HepG2 (cell line): ENCODE results near the gene POLH. TPM values are rescaled to one million over a fixed set of nuclear protein-coding genes. Genes with fewer than 3 reads are reported as not detected.

Source experiments
- ATAC-seq: fragments of 200-7000 bp; cut with Tn5 transposase; 3 replicates; pipeline ENCODE4 v1.9.1; 2020; ENCODE audit warnings: mild to moderate bottlenecking, moderate library complexity
- BruUV-seq: library from RNA; stranded (reverse); fragments of 400-500 nt; replicated peaks from 2 replicates; lab custom pipeline; 2021; lab: Mats Ljungman, UMichigan
- CTCF ChIA-PET: fragments of 300-600 bp; formaldehyde crosslinking; extraction: SDS; loops from one replicate; lab custom pipeline; 2021; ENCODE audit warnings: low total read pairs, inconsistent platforms, low intra/inter-chr PET ratio; lab: Yijun Ruan, JAX
- POLR2A ChIA-PET: fragments of 350-600 bp; sonication (Branson Sonifier 250); formaldehyde crosslinking; loops from one replicate; lab custom pipeline; 2020; ENCODE audit warnings: antibody characterized with exemption, inconsistent platforms; lab: Yijun Ruan, JAX
- DNase-seq: peaks from one replicate; pipeline ENCODE4 v3.0.0-alpha.2; 2015; ENCODE audit warnings: low spot score
- FAIRE-seq: peaks from 3 replicates; lab custom pipeline; 2011; peaks lifted over from hg19 to GRCh38; lab: Jason Lieb, UNC
- H2AFZ ChIP-seq: one replicate; pipeline ENCODE4 v1.6.1; 2011; ENCODE audit warnings: low read length, inconsistent platforms
- H3K27ac ChIP-seq: fragments of 300-600 bp; 3 replicates; pipeline ENCODE4 v1.8.0; 2011; ENCODE audit warnings: mixed run types, mild to moderate bottlenecking, mixed read lengths, low read length, inconsistent platforms; ENCODE audit not compliant: insufficient read depth; ENCODE audit errors: extremely low read length
- H3K27me3 ChIP-seq, 2 experiments: fragments of 200-600 bp in 1 of 2; 2 replicates in 1 of 2; 3 replicates in 1 of 2; pipeline versions ENCODE4 v1.6.0 to v1.8.0; 2011; ENCODE audit warnings: low read length in 2 of 2, mild to moderate bottlenecking in 2 of 2, moderate library complexity in 2 of 2, inconsistent platforms in 1 of 2; ENCODE audit not compliant: insufficient read depth in 2 of 2, control insufficient read depth in 1 of 2
- H3K36me3 ChIP-seq, 2 experiments: fragments of 200-600 bp in 1 of 2; replicated peaks in 1 of 2; 2 replicates in 1 of 2; 3 replicates in 1 of 2; pipeline versions ENCODE4 v1.5.1 to v1.8.0; 2011; ENCODE audit warnings: low read length in 2 of 2, inconsistent platforms in 1 of 2; ENCODE audit not compliant: insufficient read depth in 2 of 2, control insufficient read depth in 1 of 2
- H3K4me1 ChIP-seq: 2 replicates; pipeline ENCODE4 v1.5.1; 2012; ENCODE audit warnings: low read length, inconsistent platforms; ENCODE audit not compliant: insufficient read depth
- H3K4me2 ChIP-seq: 2 replicates; pipeline ENCODE4 v1.6.0; 2011; ENCODE audit warnings: low read depth, low read length, inconsistent platforms
- H3K4me3 ChIP-seq, 3 experiments: fragments of 200-600 bp in 1 of 3; sonication (generic), shearing (Covaris generic) in 1 of 3; replicated peaks in 1 of 3; 2 replicates each; pipeline ENCODE4 v1.5.1; 2011 to 2016; ENCODE audit warnings: low read length in 3 of 3, inconsistent platforms in 2 of 3, low read depth in 2 of 3, mild to moderate bottlenecking in 2 of 3, control low read depth in 1 of 3, mixed read lengths in 1 of 3; ENCODE audit not compliant: insufficient read depth in 1 of 3
- H3K79me2 ChIP-seq: one replicate; pipeline ENCODE4 v1.6.1; 2011; ENCODE audit warnings: low read length, inconsistent platforms; ENCODE audit not compliant: insufficient read depth
- H3K9ac ChIP-seq: 2 replicates; pipeline ENCODE4 v1.6.0; 2011; ENCODE audit warnings: mild to moderate bottlenecking, low read depth, low read length, inconsistent platforms; ENCODE audit not compliant: insufficient read depth
- H3K9me3 ChIP-seq: 2 replicates; pipeline ENCODE4 v1.5.1; 2012; ENCODE audit warnings: mild to moderate bottlenecking, low read length
- H4K20me1 ChIP-seq: 2 replicates; pipeline ENCODE4 v1.6.0; 2011; ENCODE audit warnings: inconsistent platforms, mild to moderate bottlenecking, low read length, moderate library complexity; ENCODE audit not compliant: insufficient read depth
- AGO2 ChIP-seq: fragments of 200-400 bp; formaldehyde crosslinking; optimal IDR thresholded peaks from 2 replicates; pipeline ENCODE3; 2017; ENCODE audit warnings: mild to moderate bottlenecking, low read depth, low read length, moderate library complexity
- ELF1 ChIP-seq: sonication (generic); formaldehyde crosslinking; IDR thresholded peaks from 2 replicates; pipeline ENCODE4 v1.4.0; 2020; ENCODE audit warnings: missing genetic modification reagents
- HOXD1 ChIP-seq: sonication (generic); formaldehyde crosslinking; IDR thresholded peaks from 2 replicates; pipeline ENCODE4 v1.5.0; 2020; ENCODE audit warnings: missing genetic modification reagents
- KLF12 ChIP-seq: sonication (generic); formaldehyde crosslinking; IDR thresholded peaks from 2 replicates; pipeline ENCODE4 v1.4.0; 2020; ENCODE audit warnings: missing genetic modification reagents, borderline replicate concordance
- MAFG ChIP-seq: sonication (generic); formaldehyde crosslinking; IDR thresholded peaks from 2 replicates; pipeline ENCODE4 v1.5.1; 2020; ENCODE audit warnings: mild to moderate bottlenecking, missing genetic modification reagents
- NCOA5 ChIP-seq: sonication (generic); formaldehyde crosslinking; IDR thresholded peaks from 2 replicates; pipeline ENCODE4 v1.4.0; 2020; ENCODE audit warnings: missing genetic modification reagents
- TCF7L2 ChIP-seq: IDR thresholded peaks from 2 replicates; pipeline ENCODE4 v1.6.1; 2011; ENCODE audit warnings: mild to moderate bottlenecking, low read depth, low read length, moderate library complexity
- ZBTB38 ChIP-seq: sonication (generic); formaldehyde crosslinking; IDR thresholded peaks from 2 replicates; pipeline ENCODE4 v1.5.1; 2020; ENCODE audit warnings: mild to moderate bottlenecking, missing genetic modification reagents
- ZNF17 ChIP-seq: sonication (generic); formaldehyde crosslinking; IDR thresholded peaks from 2 replicates; pipeline ENCODE4 v1.5.0; 2020; ENCODE audit warnings: mild to moderate bottlenecking, missing genetic modification reagents
- ZNF530 ChIP-seq: sonication (generic); formaldehyde crosslinking; IDR thresholded peaks from 2 replicates; pipeline ENCODE4 v1.5.0; 2020; ENCODE audit warnings: low read depth, mild to moderate bottlenecking, missing genetic modification reagents
- ZNF790 ChIP-seq: sonication (generic); formaldehyde crosslinking; IDR thresholded peaks from 2 replicates; pipeline ENCODE4 v1.8.0; 2022; ENCODE audit warnings: missing genetic modification reagents, mild to moderate bottlenecking, borderline replicate concordance
- WGBS: methylation state at CpG from one replicate; pipeline ENCODE4 v1.1.6; 2017; ENCODE audit warnings: low lambda C conversion rate; 5-methylcytosine and 5-hydroxymethylcytosine counted together
- in situ Hi-C: cut with HindIII; loops from 2 replicates; pipeline ENCODE4 v1.10.0; 2017; ENCODE audit warnings: low pct_unique_long_range_greater_than_20kb; ENCODE audit not compliant: extremely low pct_ligation_motif_present
- intact Hi-C: fragments of 100-400 bp; cut with micrococcal nuclease; formaldehyde crosslinking; loops from one replicate; pipeline ENCODE4 v1.10.0; 2022; ENCODE audit not compliant: unreplicated experiment
- polyA plus RNA-seq, 8 experiments: library from polyadenylated mRNA; depleted of rRNA in 3 of 8; stranded (reverse) in 7 of 8; unstranded in 1 of 8; fragments of >200 nt; fragmentation: Illumina TruSeq in 4 of 8; extraction: Trizol in 4 of 8; gene quantifications; 2 replicates each; pipeline versions ENCODE4 v1.2.1 to v1.2.3, GENCODE V29; 2011 to 2016; ENCODE audit warnings: low read depth in 4 of 8, missing spikeins in 1 of 8, mixed read lengths in 1 of 8; ENCODE audit not compliant: insufficient read depth in 1 of 8
- total RNA-seq, 5 experiments: library from RNA; depleted of rRNA; stranded (reverse); fragments of >200 nt; fragmentation: Illumina TruSeq; extraction: Trizol; gene quantifications; 2 replicates each; pipeline ENCODE4 v1.2.3, GENCODE V29; 2016; ENCODE audit warnings: low read depth in 1 of 5
- TF ChIP-seq, protein P1 (sequence below): sonication (generic); formaldehyde crosslinking; IDR thresholded peaks from 2 replicates; pipeline ENCODE4 v1.5.1; 2020; ENCODE audit warnings: mild to moderate bottlenecking, missing genetic modification reagents, borderline replicate concordance
- TF ChIP-seq, protein P2 (sequence below): sonication (generic); formaldehyde crosslinking; IDR thresholded peaks from 2 replicates; pipeline ENCODE4 v1.8.0; 2023; ENCODE audit warnings: mild to moderate bottlenecking, missing genetic modification reagents
- TF ChIP-seq, protein P3 (sequence below), 2 experiments: sonication (generic) in 1 of 2; formaldehyde crosslinking in 1 of 2; IDR thresholded peaks; 2 replicates each; pipeline versions ENCODE4 v1.4.0 to v1.6.1; 2018 to 2020; ENCODE audit warnings: missing genetic modification reagents in 2 of 2, borderline replicate concordance in 1 of 2, low read depth in 1 of 2, mild to moderate bottlenecking in 1 of 2, missing biosample characterization in 1 of 2

Gene POLH
- total and polyA plus RNA-seq, 2 of the 13 experiments (the other 11 are each of a cell fraction or from before 2014, with no cell fraction given), result 11.6 to 25.0 TPM

DNA sequence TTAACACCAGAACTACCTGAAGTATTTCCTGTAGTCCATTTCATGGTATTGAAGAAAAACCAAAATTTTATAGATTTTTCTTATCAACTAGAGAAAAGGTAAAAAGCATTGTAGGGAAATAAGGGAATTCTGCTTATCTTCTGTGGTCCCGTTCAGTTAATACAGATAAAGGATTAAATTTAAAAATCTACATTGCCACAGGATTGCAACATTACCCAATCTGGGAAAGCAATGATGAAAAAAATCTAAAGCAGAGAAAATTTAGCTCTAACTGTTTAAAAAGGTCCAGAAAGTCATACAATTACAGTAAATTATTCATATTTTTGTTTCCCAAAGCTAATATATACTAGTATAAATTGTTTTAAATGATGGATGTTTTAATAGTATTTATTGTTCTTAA lies 18.0 kb downstream of the POLH start:
- Histone ChIP-seq H3K27me3 (no peaks in the 10 kb centered on the region), H3K4me1 (no peaks in the 10 kb centered on the region), H3K27ac (no peak overlapping the region), H2AFZ (no peak overlapping the region), H3K4me2 (no peak overlapping the region), H4K20me1 (no peaks in the 10 kb centered on the region), H3K36me3 (peaks cover 7 to 28% of the 10 kb centered on the region in 2 experiments), H3K79me2 (no peaks in the 10 kb centered on the region), H3K9ac (no peak overlapping the region), H3K4me3 (no peak overlapping the region), H3K9me3 (no peaks in the 10 kb centered on the region)
- 95% methylated on average over 1 of the region's 1 CpG for WGBS
- POLR2A ChIA-PET, result no interaction called here
- intact Hi-C loops, result no loop called here
- no peak for TF ChIP-seq TCF7L2
- TF ChIP-seq, protein P1, sequence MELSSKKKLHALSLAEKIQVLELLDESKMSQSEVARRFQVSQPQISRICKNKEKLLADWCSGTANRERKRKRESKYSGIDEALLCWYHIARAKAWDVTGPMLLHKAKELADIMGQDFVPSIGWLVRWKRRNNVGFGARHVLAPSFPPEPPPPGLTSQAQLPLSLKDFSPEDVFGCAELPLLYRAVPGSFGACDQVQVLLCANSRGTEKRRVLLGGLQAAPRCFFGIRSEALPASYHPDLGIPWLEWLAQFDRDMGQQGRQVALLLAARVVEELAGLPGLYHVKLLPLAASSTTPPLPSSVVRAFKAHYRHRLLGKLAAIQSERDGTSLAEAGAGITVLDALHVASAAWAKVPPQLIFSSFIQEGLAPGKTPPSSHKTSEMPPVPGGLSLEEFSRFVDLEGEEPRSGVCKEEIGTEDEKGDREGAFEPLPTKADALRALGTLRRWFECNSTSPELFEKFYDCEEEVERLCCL (CRISPR knock-in tag), result no peak
- no peak for TF ChIP-seq HOXD1 (CRISPR knock-in tag)
- TF ChIP-seq KLF12 (CRISPR knock-in tag), result no peak
- TF ChIP-seq, protein P2, sequence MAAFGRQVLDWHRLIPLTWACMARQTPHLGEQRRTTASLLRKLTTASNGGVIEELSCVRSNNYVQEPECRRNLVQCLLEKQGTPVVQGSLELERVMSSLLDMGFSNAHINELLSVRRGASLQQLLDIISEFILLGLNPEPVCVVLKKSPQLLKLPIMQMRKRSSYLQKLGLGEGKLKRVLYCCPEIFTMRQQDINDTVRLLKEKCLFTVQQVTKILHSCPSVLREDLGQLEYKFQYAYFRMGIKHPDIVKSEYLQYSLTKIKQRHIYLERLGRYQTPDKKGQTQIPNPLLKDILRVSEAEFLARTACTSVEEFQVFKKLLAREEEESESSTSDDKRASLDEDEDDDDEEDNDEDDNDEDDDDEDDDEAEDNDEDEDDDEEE (CRISPR knock-in tag), result no peak
- no peak for TF ChIP-seq ZNF790
- TF ChIP-seq, protein P3, sequence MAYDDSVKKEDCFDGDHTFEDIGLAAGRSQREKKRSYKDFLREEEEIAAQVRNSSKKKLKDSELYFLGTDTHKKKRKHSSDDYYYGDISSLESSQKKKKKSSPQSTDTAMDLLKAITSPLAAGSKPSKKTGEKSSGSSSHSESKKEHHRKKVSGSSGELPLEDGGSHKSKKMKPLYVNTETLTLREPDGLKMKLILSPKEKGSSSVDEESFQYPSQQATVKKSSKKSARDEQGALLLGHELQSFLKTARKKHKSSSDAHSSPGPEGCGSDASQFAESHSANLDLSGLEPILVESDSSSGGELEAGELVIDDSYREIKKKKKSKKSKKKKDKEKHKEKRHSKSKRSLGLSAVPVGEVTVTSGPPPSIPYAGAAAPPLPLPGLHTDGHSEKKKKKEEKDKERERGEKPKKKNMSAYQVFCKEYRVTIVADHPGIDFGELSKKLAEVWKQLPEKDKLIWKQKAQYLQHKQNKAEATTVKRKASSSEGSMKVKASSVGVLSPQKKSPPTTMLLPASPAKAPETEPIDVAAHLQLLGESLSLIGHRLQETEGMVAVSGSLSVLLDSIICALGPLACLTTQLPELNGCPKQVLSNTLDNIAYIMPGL (CRISPR knock-in tag; IDR thresholded peaks at IDR 0.05; ENCODE audit: borderline replicate concordance in 1 of 2, low read depth in 1 of 2), result no peak
- TF ChIP-seq MAFG (CRISPR knock-in tag), result no peak
- no peak for TF ChIP-seq ELF1 (CRISPR knock-in tag)
- TF ChIP-seq ZBTB38 (CRISPR knock-in tag), result no peak
- TF ChIP-seq NCOA5 (CRISPR knock-in tag), result no peak
- no peak for TF ChIP-seq ZNF530 (CRISPR knock-in tag)
- no peak for TF ChIP-seq AGO2
- TF ChIP-seq ZNF17 (CRISPR knock-in tag), result no peak
- FAIRE-seq (no peak), DNase-seq (no peak), ATAC-seq (no peak)
- in situ Hi-C loops, result no loop called here
- CTCF ChIA-PET, result no interaction called here
- no TSS peak for BruUV-seq
